NAMALWA (cell line): ENCODE data around the gene JAM2.
"Not testable (repeated sequence)": the region's sequence is repeated elsewhere in the genome, so short reads cannot be mapped to it uniquely, and the experiment has no call there.

Source experiments
- DNase-seq: peaks from one replicate; pipeline ENCODE4 v3.0.0-alpha.2; 2015; ENCODE audit warnings: low spot score

JAM2 gene, protein sequence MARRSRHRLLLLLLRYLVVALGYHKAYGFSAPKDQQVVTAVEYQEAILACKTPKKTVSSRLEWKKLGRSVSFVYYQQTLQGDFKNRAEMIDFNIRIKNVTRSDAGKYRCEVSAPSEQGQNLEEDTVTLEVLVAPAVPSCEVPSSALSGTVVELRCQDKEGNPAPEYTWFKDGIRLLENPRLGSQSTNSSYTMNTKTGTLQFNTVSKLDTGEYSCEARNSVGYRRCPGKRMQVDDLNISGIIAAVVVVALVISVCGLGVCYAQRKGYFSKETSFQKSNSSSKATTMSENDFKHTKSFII

DNA sequence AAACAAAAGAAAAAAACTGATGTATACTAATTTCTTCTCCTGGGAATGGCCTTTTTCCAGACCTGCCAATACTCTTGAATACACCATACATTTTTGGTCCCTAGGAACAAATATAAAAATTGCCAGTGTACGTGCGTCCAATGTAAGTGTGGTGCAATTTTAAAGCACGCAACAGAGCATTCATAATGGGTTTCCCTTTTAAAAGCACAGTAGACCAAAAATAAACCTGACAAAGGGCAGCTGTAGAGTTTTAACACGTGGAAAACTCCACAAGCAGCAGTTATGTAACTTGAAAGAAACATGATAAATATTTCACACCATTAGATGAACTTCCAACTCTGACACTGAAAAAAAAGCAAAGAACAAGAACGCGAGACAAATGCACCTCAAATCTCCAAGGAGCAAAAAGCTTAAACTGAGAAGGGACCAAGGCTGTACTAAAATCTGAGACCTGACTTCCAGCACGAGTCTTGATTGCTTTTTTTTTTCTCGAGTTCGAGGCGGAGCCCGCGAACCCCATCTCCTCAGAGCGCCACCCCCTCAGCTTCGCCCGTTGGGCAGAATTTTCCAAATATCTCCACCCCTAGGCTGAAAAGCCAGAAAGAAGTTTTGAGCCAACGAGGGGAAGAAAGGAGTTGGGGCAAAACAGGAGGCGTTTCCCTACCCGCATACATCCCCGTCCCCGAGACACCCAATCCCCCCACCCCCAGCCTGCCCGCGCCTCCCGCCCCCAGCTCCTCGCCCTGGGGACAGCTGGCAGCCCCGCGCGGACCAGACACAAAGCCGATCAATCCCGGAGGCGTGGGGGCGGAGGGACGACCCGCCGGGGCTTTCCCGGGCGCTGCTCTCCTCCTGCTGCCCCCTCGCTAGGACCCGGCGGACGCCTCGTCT, at the start of gene JAM2:
Gene JAM2, plus strand, starts transcription at position 599 of the 891 bp plus-strand sequence. CDS start 564 bp downstream, outside the sequence.
- DNase-seq: peak; percentile 33

DNA sequence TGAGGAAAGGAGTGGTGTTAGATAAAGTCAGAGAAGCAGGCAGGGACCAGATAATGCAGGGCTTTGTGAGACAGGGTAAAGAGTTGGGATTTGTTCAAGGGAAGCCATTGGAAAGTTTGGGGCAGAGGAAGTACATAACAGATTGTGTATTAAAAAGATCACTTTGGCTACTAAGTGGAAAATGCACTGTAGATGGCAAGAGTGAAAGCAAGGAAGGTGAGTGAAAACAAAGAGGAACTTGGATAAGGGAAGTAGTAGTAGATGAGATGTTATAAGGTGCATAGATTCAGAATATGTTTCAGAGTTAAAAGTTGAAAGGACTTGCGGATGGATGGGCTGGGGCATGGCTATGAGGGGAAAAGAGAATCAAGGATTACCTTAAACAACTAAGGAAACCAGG, 49.2 kb upstream of the JAM2 start:
- no peak for DNase-seq

DNA sequence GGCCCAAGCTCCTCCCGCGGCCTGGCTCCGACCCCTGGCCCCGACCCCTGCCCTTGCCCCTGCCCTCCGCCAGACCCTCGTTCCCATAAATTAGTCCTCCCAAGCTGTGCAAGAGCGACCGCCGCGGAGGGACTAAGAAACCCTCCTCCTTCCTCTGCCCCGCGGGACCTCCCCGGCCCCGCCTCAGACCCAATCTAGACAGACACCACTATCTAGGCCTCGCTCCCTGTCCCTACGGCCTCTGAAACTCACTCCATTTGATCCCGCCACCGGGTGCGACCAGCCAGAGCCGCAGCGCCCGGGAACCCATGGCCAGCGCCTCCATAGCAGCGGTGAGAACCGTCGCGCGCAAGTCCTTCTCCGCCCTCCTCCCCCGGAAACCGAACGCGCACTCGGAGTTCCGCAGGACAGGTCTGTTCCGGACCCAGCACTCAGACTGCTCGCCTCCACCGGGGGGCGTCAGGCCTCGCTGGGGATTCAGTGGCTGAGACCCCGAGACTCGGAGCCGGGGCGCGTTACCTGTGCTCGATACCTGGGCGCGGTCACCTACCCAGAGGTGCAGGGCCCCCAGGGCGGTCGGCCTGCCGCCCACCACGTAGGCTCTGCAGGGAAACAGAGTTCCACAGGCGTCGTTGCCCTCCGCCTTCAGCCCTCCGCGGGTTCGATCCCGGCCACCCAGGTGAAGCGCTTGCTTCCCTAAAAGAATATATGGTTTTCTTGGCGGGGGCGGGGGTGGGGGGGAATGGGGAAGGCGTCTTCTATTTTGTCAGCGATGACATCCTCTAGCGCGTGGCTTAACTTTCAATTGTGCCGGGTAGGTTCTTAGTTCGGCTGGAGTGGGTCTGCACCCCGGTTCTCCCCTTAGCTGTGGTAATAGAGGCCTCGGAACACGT, 31.7 kb upstream of the JAM2 start, which contains the start of gene MRPL39:
Gene MRPL39, minus strand, starts transcription at position 331 of the 893 bp plus-strand sequence. Its CDS starts 6 bp downstream, at position 325.
- DNase-seq: peak; percentile 92

DNA sequence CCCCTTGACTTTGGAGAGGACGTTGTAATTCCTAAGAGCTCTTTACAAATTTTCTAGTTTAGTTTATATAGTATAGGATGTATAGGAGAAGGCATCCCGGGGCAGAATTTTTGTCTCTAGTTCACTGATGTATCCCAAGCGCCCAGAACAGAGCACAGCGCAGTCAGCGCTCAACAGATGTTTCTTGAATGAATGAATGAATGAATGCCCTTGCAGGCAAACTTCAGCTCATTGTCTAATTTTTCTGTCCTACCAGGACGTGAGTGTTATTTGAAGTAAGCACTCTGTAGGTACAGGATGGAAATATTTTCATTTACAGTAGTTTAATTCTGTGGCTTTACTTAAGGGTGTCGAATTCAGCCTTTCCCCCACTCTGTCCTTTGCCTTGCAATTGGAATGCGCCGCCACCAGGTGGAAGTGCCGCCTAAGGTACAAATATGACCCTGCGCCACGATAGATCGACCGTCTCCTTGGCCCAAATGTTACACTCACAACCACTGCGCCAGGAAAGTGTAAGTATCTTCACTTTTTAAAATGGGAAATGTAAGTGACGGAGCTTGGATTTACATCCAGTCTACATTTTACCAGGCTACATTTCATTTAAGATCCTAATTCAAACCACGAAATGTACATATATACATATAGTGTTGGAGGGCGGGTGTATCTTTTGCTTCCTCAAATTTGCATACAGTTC, 30.9 kb upstream of the JAM2 start:
- DNase-seq: peak; percentile 92

DNA sequence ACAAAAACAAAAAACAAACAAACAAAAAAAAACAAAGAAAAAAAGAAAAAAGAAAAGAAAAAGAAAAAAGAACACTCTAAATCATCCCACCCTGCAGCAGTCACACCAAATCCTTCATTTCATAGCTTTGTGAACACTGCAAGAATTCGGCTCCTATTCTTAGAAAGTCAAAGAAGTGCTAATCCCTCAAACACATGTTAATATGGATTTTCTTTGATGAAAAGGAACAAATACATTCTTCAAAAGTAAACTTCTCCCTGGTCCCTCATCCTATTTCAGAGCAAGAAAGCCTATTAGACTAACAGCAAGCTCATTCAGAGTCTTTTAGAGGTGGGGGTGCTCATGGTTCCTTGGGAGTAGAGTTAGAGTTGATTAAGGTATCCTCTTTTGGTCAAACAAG, 24.6 kb upstream of the JAM2 start:
- DNase-seq: no peak

DNA sequence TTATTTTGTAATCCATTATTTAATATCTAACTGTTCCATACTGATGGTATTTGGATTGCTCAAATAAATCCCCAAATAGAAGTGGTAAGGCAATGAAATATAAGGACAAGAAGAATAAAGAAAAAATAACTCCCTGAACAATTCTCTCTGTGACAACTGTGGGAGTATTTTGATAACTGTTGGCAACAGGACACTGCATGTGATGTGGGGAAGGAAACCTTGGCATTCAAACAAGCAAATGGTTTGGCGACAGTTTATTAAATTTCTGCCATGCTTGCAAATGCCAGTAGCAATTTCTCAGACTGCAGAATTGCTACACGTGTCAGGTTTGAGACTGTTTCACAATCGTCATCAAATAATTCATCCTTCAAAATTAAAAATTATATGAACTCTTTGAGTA, 23.2 kb upstream of the JAM2 start:
- DNase-seq: no peak

DNA sequence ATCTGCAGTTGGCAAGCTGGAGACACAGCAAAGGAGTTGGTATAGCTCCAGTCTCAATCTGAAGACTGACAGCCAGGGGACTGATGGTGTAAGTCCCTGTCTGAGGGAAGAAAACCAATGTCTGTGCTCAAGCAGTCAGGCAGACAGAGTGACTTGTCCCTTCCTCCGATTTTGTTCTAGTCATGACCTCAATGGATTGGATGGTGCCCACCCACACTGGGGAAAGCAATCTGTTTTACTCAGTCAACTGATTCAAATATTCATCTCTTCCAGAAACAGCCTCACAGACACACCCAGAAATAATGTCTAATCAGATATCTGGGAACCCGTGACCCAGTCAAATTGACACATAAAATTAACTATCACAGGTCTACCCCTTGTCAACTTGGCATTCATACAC, 19.9 kb upstream of the JAM2 start:
- no peak for DNase-seq

DNA sequence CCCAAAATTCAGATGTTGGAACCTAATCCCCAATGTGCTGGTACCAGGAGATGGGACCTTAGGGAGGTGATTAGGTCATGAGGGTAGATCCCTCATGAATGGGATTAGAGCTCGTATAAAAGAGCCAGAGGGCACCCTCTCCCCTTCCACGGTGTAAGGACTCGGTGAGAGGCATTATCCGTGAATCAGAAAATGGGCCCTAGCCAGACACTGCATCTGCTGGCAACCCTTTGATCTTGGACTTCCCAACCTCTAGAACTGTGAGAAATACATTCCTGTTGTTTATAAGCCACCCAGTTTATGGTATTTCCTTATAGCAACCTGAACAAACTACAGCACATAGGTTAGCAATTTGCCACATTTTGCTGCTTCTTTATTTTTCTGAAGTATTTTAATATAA, 14.5 kb upstream of the JAM2 start:
- no peak for DNase-seq

DNA sequence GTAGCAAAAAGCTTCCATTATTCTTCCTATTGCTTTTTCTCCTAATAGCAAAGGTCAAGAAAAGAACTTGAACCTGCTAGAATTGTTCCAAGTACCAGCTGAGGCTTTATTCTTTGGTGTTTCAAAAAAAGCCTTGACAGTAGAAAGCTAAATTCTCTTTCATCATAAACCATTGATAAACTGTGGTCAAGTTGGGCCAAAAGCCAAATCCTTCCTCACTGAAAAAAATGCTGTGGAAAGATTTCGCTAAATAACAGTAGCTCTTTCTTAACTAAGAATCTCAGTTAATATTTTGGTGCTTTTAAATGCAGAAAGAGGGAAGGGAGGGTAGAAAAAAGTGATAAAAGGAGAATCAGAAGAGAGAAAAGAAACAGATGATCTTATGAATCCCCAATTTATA, 14.0 kb upstream of the JAM2 start:
- DNase-seq: no peak

DNA sequence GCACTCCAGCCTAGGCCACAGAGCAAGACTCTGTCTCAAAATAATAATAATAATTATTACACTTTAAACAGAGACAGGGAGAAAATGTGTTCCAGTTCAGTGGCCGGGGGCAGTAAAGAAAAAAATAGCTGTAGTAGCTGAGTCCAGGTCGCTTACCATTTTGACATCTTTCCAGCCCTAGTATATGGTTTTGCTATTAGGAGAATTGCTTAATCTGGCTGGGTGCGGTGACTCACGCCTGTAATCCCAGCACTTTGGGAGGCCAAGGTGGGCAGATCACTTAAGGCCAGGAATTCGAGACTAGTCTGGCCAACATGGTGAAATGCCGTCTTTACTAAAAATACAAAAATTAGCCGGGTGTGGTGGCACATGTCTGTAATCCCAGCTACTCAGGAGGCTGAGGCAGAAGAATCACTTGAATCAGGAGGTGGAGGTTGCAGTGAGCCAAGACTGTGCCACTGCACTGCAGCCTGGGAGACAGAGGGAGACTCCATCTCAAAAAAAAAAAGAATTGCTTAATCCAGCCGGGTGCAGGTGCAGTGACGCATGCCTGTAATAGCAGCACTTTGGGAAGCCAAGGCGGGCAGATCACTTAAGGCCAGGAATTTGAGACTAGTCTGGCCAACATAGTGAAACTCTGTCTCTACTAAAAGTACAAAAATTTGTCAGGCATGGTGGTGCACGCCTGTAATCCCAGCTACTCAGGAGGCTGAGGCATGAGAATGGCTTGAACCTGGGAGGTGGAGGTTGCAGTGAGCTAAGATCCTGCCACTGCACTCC, 13.1 kb upstream of the JAM2 start:
- not testable (repeated sequence) for DNase-seq

DNA sequence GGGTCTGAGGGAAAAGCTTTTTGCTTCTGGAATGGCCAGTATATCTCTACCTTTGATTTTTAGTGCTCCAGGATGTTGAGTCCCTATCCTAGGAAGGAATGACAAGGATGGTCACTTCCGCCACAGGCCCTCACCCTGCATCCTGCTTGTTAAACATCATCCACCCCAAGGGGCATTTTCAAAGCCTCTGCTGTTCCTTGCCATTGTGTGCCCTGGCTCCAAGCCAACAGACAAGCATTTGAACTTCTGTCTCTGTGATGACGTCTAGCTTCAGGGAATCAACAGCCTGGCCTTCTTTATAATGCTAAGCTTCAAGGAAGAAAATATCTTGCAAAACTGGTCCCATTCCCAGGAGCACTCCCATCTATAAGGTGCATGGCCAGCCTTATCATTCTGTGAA, 12.3 kb upstream of the JAM2 start:
- DNase-seq: no peak

DNA sequence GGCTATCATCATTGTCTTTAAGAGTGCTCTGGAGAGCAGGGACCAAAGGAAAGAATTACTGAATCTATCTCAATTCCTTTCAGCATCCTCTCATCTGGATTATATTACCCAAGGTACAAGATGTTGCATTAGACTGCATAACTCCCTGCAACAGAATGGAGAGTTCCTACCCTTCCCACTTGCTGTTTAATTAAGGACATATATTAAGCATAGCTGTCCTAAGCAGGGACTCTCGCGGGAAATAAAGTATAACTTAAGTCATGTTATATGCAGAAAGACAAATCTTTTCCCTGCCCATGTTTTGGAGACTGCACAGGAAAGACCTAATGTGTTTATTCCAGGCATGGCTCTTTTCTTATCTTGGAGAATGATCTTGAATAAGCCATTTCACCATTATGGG, 6.8 kb upstream of the JAM2 start:
- no peak for DNase-seq

DNA sequence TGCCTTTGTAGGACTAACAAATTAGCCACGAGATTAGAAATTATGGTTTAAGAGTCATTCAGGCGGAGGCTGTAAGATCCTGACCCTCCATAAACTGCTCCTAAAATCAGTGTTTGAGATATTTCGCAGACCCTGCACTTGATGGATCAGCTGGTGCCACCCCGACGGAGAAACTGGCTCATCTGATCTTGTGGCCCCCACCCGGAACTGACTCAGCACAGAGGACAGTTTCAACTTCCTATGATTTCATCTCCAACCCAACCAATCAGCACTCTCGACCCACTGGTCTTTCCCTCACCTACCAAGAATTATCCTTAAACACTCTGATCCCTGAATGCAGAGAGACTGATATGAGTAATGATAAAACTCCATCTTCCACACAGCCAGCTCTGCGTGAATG, 3.7 kb upstream of the JAM2 start:
- no peak for DNase-seq

DNA sequence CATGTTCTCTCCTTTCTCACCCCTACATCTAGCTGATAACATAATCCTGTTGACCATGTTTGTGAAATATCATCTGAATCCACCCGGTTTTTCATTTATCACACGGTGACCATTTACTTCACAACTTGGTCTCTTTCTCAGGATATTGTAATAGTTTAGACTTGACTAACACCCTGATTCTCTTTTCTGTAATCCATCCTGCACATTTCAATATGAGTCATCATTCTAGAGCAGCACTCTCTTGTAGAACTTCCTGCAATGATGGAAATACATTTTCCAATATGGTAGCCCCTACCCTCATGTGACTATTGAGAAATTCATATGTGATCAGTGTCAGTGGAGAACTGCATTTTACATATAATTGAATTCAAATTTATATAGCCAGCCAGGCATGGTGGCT, 2.3 kb upstream of the JAM2 start:
- no peak for DNase-seq

DNA sequence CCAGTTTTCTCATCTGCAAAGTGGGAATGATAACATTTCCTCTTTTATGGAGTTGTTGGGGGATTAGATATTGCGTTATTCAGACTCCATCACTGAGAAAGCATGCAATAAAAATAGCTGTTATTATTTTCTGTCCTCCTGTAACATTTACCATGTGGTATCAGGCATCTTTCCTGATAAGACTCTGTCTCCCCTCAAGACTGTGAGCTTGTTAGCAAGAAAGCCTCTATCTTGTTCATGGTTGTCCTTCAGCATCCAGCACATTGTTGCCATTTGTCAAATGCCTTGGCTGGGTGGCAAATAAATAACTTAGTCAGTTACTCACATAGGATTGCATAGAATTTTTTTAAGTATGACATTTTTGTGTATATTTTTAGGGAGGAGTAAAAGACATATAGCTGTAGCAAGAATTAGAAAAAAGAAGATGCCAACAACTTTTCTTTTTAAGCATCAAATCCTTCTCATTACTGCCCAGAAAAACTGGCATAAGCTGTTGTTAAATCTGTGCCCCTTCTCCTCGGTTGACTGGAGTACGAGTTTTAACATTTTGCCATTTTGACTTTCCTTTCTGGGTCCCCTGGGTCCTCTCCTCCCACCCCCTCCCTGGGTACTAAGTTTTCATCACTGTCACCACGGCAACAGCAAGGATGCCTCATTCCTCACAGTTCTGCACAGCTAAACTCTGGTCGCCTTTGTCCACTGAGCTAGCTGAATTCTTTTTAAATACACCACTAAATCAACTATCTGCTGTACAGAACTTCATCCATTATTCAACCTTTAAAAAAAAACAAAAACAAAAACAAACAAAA, 1.0 kb upstream of the JAM2 start:
- no peak for DNase-seq

DNA sequence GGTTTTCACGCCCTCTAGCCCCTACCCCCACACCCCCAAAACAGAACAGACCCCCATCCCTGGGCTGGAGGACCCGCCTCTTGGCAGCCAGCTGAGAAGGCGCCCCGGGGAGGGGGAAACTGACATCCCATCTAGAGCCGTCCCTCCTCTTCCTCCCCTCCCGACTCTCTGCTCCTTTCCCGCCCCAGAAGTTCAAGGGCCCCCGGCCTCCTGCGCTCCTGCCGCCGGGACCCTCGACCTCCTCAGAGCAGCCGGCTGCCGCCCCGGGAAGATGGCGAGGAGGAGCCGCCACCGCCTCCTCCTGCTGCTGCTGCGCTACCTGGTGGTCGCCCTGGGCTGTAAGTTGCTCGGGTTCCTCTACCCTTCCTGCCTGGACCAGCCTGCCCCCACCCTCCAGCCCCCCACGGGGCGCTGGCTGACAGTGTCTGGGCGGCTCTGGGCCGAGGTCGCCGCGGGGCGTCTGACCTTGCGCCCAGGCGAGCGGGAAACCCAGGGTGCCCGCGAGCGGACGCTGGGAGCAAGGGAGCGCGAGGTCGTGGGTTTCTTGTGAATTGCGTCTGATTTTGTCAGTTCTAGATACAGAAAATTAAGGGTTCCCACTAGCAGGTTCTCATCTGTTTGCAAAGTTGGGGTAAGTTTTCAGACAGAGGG, 618 bp downstream of the JAM2 start:
- peak; percentile 42 for DNase-seq

DNA sequence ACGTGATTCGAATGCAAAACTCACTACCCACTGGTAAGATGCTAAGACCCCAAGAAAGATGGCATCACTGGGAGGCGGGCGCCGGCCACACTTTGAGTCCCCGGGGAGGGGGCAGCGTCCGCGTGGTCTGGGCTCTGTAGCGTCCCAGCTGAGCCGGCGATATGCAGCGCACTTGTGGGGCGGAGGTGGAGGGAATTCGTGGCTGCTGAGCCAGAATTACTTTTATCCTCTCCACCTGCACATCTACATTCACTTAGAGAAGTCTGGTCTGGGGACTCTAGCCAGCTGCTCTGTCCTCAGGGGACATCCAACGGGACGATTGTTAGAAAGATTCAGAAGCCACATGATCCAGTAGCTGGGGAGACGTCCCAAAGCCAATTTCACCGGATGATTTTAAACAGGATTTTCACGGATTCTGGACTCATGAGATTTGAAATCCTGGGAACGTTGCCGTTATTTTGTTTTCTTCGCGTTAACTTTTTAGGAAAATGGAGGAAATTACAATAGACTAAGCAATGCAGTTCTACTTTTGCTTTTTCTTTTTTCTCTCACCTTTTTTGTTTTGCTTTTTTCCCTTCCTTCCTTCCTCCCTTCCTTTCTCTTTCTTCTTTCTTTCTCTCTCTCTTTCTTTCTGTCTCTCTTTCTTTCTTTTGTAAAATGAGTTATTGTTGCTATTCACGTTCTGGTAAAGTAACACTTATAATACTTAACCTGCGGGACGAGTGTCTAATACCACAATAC, 1.3 kb downstream of the JAM2 start:
- peak; percentile 10 for DNase-seq

DNA sequence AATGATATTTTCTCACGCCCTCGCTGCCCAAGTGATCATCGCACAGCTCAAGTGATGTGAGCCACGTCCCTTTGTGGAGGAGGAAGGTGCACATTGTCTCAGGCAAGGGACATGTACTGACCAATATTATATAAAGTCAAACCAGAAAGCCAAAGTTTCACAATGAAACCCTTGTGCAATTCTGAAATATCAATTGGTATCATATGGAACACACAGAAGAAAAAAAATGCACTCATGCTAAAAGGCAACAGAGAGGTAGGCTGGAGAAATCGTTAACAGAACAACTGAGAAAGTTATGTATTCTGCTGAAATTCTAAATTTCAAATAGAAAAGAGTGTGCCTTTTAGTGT, 1.9 kb downstream of the JAM2 start:
- no peak for DNase-seq

DNA sequence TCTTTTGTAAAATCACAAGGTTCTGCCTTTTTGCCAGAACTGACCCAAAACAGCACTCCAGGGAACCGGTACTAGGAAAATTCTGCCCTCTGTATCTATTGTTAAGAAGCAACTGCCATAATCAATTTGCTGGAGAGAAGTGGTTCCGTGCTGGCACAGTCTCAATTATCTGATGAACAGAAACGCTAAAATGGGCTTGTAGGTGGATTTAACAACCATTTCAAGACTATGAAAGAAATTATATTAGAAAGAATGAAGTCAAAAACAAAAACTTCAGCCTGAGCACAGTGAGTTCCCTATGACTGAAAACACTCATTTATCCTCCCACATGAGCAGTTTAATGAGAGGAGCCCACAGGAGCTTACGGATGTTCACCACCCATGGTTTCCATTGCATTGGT, 4.4 kb downstream of the JAM2 start:
- no peak for DNase-seq
